GM21528 (cell line): ENCODE measurements around the gene GMEB2.
"Not testable (repeated sequence)": the region's sequence is repeated elsewhere in the genome, so short reads cannot be mapped to it uniquely, and the experiment has no call there.

Experiments used
- ATAC-seq: cut with Tn5 transposase; IDR thresholded peaks from one replicate; pipeline ENCODE4 v1.9.1; 2021; ENCODE audit warnings: mild to moderate bottlenecking, moderate library complexity; ENCODE audit not compliant: unreplicated experiment, low FRiP score

Gene GMEB2

GRCh38 chr20:63657937-63658748, 31.2 kb upstream of the GMEB2 start, which contains the start of gene RTEL1:
Gene RTEL1 (plus strand): TSS chr20:63658312. CDS start chr20:63659403, 1,091 bp downstream.
- peak; percentile 85 for ATAC-seq

DNA sequence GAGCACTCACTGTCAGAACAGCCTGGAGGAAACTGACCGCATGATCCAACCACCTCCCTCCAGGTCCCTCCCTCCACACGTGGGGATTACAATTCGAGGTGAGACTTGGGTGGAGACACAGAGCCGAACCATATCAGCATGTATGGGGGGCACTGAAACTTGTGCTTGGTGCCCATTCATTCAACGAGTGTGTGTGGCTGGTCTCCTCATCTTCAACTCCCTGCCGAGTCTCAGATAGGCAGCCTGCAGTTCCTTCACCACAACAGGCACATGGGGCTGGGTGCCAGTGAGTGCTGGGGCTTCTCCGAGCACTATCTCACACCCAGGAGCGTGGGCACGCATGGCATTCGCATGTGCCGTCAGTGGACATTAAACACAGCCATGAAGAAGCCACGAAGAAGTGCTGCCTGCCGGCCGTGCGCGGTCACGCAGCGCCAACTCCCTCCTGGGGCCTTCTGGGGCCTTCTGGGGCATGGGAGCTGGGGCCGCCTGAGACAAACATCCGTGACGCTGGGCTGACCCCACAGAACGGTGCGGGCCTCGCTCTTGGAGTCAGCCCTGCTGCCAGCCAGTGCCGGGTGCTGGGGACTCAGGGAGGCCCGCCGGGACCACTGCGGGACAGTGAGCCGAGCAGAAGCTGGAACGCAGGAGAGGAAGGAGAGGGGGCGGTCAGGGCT, 30.5 kb upstream of the GMEB2 start:
- ATAC-seq: peak; percentile 1

- no peak for ATAC-seq
These were observed 29.6 kb upstream of the GMEB2 start for GRCh38 chr20:63656451-63656850.

- no peak for ATAC-seq
These were observed 28.3 kb upstream of the GMEB2 start for GRCh38 chr20:63655249-63655648.

- no peak for ATAC-seq
These were observed 27.2 kb upstream of the GMEB2 start for GRCh38 chr20:63653974-63654668.

DNA sequence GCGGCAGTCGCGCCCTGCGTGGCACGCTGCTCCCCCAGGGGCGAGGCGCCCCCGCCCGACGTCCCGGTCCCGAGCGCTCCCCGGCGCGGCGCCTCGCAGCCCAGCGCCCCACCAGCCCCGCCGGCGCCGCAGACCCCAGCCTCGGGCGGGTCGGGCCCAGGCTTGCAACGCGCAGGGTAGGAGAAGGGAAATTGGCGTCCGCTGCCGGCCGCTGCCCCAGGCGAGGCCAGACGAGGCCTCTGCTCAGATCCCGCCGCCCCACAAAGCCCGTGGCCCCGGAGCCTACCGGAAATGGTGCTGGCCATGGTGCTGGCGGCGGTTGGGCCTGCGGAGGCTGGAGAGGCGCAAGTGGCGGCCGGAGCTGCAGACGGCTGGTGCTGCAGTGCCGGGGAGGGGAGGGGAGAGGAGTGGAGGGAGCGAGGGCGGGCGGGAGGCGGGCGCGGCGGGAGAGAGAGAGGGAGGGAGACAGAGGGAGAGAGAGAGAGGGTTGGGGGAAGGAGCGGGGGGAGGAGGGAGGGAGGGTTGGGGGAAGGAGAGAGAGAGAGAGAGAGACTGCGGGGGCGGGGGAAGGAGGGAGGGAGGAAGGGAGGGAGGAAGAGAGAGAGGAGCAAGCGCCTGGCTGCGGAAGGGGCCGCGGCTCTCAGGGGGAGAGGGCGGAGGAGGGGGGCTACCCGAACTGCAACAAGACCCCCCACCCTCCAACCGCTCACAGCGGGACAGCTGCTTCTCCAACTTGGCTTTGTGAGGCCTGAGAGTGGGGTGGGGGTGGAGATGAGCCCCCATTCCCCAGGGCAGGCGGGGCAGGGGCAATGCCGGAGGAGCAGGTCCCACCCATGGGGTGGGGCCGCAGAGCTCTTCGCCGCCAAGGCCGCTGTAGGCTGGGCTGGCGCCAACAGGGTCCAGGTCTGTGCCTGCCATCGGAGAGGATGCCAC, 26.4 kb upstream of the GMEB2 start, which contains the start of gene STMN3:
Gene STMN3 (minus strand): TSS at position 384 of the 933 bp plus-strand sequence. CDS start 79 bp downstream, at position 305.
- no peak for ATAC-seq

DNA sequence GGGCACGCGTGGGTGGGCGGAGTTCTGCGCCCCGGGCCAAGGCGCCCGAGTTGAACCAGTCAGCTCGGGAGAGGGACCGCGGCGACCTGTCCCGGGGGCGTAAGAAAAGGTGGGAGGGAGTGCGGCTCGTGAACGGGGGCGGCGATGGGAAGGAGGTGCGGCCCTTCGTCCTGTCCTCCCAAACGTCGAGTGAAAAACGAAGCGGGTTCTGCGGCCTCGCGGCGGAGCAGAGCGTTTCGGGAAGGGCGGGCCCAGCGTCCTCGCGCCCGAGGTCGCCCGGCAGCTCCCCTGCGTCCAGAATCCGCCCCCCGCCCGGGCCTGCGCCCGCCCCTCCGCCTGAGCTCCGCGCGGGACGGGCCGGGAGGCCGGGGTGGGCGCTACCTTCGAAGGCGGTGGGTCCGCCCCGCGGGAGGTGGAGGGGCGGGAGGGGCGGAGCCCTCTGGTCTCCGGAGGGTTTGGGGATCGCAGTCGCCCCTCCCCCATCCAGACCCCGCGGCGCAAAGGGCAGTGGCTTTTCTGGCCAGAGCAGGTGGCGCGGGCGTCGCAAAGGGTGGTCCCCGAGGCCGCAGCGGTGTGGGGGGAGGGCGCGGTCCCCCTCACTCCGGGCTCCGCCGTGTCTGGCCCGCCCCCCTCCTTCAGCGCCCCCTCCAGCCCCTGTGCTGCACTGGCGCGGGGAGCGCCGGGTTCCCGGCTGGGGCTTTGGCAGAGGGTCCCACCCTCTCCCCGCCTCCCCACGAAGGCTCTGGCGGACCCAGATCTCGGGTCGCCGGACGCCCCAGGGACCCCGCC, 25.5 kb upstream of the GMEB2 start:
- no peak for ATAC-seq

GRCh38 chr20:63651942-63652191, 25.0 kb upstream of the GMEB2 start:
- no peak for ATAC-seq

GRCh38 chr20:63650486-63650885, 23.6 kb upstream of the GMEB2 start:
- not testable (repeated sequence) for ATAC-seq

- ATAC-seq: no peak
These were observed 22.1 kb upstream of the GMEB2 start for GRCh38 chr20:63648895-63649589.

GRCh38 chr20:63648190-63648589, 21.3 kb upstream of the GMEB2 start:
- ATAC-seq: no peak

DNA sequence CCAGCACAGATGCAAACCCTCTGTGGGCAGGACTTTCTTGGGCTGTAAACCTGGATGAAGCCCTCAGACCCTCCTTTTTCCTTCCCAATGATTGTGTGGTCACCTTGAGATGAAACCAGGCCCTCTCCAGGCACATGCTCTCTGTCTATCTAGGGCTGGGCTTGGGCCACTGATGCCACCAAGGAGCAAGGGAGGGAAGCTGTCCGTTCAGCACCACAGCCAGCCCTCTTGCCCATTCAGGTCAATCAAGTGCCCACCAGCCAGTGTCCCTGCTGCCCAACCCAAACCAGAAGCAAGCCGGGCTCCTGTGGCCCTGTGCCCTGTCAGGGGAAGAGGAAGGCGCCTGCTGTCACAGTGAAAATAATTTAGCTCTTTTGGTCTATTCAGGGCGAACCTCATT, 18.3 kb upstream of the GMEB2 start:
- ATAC-seq: no peak

DNA sequence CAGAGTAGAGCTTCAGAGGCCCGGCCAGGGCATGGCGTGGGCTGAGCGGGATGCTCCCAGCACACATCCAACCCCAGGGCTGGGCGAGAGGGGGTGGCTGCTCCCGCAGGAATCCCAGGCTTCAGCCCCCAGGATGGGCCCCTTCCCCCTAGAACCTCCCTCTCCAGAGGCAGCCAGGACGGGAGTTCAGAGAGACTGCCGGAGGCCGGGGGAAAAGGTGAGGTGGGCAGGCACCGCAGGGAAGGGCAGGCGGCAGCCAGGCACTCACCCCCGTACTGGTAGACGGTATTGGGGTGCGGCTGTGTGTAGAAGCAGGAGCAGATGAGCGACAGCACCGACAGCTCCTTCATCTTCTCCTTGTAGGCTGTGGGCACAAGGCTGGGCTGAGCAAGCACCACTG, 17.0 kb upstream of the GMEB2 start:
- ATAC-seq: no peak

GRCh38 chr20:63643499-63643898, 16.6 kb upstream of the GMEB2 start:
- ATAC-seq: no peak

- no peak for ATAC-seq
These were observed 15.8 kb upstream of the GMEB2 start for GRCh38 chr20:63642527-63643247.

DNA sequence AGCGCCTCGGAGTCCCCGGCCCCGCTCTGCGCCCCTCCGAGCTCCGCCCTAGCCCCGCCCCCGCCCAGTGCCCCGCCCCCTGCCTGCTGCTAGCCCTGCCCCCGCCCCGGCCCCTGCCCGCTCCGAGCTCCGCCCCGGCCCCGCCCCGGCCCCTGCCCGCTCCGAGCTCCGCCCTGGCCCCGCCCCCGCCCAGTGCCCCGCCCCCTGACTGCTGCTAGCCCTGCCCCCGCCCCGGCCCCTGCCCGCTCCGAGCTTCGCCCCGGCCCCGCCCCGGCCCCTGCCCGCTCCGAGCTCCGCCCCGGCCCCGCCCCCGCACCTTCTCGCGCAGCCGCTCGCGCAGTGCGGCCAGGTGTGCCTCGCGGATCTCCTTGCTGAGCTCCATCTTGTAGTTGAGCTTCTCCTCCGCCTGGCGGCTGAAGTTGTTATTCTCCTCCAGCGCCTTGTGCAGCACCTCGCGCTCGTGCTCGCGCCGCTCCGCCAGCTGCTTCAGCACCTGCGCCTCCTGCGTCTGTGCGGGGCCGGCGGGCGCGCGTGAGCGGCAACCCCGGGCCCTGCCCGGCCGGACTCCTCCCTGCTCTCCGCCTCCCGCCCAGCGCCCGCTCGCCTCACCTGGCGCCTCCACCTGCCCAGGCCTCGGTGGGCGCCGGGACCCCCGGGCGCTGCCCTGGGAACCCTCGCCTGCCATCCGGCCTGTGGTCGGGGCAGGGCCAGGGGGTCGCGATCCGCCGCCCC, 15.1 kb upstream of the GMEB2 start:
- peak; percentile 46 for ATAC-seq

- ATAC-seq: peak; percentile 21
These were observed 14.4 kb upstream of the GMEB2 start for GRCh38 chr20:63641146-63641791.
